Dermis microvascular lymphatic vessel endothelial cell (primary cell): ENCODE measurements around the gene SCARB1. TPM values are rescaled to one million over a fixed set of nuclear protein-coding genes. Genes with fewer than 3 reads are reported as not detected.

Experiments used
- DNase-seq, 2 donors: peaks; one replicate each; pipeline versions ENCODE4 v3.0.0 to v3.0.0-alpha.2; 2010; ENCODE audit warnings: low read depth in 2 of 2
- total RNA-seq: library from RNA; depleted of rRNA; stranded (reverse); fragments of >200 nt; gene quantifications from 2 replicates; pipeline ENCODE4 v1.2.1, GENCODE V29; 2014

The SCARB1 gene
- total RNA-seq, 1 donor from 2014 or later: 11.9 TPM

DNA sequence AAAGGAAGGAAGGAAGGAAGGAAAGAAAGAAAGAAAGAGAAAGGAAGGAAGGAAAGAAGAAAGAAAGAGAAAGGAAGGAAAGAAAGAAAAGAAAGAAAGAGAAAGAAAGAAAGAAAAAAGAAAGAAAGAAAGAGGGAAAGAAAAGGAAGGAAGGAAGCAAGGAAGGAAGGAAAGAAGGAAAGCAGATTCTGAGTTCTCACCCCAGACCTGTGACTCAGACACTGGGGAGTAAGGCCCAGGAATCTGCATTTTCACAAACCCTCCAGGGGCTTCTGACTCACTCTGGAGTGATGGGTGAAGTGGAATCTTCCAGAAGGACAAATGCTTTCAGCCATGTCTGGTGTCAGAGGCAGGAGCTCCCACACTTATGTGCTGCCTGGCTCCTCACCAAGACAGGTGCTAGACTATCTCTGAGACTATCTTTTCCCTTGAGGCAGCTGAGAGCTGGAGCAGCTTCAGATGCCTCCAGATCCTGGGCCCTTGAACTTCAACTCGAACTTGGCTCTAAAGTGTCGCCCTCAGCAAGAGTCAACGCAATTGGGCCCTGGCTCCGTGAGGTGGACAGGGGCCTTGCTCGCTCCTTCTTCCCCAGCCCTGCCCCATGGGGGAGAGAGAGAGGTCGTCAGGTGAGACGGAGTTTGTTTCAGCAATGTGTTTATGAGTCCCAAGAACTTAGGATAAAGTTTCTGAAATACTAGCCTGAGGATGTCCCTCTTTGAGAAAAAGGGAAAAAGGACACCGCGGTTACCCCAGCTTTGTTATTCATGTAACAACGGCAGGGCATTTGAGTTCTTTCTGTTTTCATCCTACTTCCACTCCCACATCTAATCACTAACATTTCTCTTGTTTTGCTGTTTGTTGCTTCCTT is 19.8 kb upstream of the SCARB1 start:
- no peak for DNase-seq

DNA sequence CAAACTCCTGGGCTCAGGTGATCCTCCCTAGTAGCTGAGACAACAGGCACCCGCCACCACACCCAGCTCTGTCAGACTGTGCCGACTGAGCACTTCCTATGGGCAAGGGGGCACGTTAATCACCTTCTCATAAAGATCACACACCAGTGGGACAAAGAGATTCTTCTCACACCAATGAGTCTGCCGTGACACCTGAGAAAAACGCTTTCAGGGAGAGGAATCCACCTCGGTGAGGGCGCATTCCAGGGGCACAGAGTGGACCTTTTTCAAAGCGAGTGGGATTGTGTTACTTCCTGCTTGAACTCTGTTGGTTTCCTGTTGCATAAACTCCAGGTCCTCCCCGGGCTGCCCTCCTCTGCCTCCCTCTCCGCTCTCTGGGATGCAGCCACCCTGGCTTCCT is 17.5 kb upstream of the SCARB1 start:
- peak in 1 of 2 donors; percentile 25 for DNase-seq

- DNase-seq: peak in 1 of 2 donors; percentile 24
Observed at GRCh38 chr12:124880335-124880734, 16.7 kb upstream of the SCARB1 start.

GRCh38 chr12:124878795-124879516 is 15.3 kb upstream of the SCARB1 start:
- DNase-seq: no peak

DNA sequence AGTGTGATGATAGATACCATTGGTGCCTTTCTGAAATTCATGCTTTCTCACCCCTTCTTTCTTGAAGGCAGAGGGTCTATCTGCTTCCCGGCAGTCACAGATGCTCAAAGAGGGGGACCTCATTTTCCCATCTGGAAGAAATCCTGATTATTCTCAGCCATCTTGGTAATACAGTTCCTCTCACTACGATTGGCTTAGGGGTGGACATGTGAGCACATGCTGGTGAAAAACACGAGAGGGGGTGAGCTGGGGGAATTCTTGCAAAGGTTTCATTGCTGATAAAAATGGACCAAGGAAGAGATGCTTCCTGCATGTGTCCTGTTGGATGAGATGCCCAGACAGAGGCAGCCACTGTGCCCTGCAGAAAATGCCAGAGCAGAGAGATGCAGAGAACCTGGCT is 13.8 kb upstream of the SCARB1 start:
- DNase-seq: no peak

DNA sequence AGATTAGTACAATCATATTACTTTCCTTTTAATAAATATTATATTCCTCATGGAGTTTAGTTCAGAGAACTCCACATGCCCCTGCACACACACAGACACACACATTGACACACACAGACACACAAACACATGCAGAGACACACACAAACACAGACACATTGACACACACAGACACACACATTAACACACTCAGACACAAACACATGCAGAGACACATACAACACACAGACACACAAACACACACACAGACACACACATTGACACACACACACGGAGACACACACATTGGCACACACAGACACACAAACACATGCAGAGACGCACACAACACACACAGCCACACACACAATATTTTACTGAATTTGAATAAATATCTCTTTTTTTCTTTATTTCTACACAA is 12.5 kb upstream of the SCARB1 start:
- DNase-seq: no peak

GRCh38 chr12:124875803-124876132 is 12.1 kb upstream of the SCARB1 start:
- DNase-seq: no peak

- DNase-seq: no peak
Observed at GRCh38 chr12:124874988-124875802, 11.5 kb upstream of the SCARB1 start.

GRCh38 chr12:124874188-124874587 is 10.5 kb upstream of the SCARB1 start:
- no peak for DNase-seq

DNA sequence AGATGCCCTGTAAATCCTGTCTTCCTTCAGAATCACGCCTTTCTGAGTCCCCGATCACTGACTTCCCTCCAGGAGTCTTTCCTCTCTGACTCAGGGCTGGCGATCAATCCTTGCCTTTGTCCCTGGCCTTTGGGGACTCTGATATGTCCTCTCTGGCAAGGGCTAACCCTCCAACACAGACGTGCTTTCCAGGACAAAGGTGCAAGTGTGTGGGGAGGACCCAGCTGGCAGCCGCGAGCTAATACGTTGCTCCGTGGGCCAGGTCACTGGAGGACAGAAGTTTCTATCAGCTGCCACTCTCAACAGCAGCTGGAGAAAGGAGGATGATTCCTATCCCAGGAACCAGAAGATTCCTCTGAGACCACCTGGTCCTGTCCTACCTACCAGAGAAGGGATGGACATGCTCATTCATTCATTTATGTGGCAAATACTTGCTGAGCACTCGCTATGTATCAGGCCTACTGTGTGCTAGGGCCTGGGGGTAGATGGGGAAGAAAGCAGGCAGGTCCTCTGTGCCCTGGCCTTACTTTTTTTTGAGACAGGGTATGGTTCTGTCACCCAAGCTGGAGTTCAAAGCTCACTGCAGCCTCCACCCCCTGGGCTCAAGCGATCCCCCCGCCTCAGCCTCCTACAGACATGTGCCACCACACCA is 8.5 kb upstream of the SCARB1 start:
- DNase-seq: no peak

- no peak for DNase-seq
Observed at GRCh38 chr12:124871297-124871696, 7.6 kb upstream of the SCARB1 start.

DNA sequence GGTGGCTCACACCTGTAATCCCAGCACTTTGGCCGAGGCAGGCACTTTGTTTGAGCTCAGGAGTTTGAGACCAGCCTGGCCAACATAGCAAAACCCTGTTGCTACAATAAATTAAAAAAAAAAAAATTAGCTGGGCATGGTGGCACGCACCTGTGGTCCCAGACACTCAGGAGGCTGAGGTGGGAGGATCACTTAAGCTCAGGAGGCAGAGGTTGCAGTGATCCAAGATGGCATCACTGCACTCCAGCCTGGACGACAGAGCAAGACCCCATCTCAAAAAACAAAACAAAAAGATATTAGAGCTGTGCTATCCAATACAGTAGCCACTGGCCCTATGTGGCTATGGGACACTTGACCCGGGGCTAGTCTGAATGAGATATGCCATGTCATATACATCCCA is 6.9 kb upstream of the SCARB1 start:
- no peak for DNase-seq

DNA sequence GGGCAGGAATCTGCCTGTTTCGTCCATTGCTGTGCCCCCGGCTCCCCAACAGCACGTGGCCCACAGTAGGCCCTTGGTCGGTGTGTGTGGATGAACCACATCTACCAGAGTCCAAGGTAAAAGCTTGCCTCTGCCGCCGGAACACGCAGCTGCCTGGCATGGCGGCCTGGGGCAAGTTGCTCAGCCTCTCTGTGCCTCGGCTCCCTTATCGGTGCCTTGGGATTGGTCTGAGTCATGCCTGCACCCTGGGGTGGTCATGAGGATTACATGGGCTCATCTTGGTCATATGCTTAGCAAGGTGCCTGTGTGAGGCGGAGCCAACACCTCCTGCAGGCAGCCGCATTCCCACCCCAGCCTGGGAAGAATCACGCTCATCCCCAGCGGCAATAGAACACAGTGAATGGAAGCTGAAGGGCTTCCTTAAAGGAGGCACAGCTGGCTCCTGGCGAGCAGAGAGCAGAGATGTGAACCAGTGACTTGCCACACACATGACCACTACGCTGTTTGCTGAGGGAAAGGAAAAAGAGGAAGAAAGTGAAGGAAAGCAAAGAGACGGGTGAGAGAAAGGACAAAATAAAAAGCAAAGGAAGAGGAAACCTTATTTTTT is 5.5 kb upstream of the SCARB1 start:
- DNase-seq: no peak

- DNase-seq: no peak
Observed at GRCh38 chr12:124868252-124869058, 4.8 kb upstream of the SCARB1 start.

DNA sequence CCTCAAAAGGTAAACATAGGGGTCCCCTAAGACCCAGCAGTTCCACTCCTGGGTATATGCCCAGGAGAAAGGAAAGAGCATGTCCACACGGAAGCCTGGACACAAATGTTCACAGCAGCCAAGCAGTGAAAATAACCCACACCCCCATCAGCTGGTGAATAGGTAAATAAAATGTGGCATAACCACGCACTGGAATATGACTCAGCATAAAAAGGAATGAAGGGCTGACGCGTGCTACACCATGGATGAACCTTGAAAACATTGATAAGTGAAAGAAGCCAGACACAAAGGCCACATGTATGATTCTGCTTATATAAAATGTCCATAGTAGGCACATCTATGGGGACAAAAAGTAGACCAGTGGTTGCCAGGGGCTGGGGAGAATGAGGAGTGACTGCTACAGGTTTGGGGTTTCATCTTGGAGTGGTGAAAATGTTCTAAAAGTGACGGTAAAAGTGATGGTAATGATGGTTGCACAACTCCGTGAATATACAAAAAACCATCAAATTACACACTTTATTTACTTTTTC is 3.8 kb upstream of the SCARB1 start:
- DNase-seq: no peak

- no peak for DNase-seq
Observed at GRCh38 chr12:124866883-124867400, 3.3 kb upstream of the SCARB1 start.

DNA sequence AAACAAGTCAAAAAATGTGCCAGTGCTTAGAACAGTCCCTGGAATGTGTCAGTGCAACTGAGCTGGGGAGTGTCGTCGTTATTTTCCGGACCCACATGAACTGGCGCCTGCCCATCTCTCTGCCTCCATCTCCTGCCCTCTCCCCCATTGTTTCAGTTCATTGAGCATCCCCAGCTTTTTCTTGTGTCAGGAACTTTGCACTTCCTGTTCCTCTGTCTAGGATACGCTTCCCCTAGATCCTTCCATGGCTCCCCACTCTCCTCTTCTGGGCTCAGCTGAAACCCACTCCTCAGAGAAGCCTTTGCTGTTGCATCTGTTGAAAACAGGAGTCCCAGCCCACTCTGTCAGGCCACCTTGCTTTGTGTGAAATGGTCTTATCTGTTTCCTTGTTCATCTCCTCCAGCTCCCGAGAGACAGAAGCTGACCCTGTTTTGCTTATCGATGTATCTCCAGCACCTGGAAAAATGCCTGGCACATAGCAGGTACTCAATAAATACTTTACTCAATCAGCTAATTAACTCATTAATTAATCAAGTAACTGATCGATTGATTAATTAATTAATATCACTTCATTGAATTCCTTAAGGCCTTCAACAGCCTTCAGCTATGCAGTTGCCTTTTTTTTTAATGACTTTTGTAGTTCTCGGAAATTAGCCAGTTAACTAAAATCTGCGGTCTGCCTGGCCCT is 2.7 kb upstream of the SCARB1 start:
- DNase-seq: no peak

DNA sequence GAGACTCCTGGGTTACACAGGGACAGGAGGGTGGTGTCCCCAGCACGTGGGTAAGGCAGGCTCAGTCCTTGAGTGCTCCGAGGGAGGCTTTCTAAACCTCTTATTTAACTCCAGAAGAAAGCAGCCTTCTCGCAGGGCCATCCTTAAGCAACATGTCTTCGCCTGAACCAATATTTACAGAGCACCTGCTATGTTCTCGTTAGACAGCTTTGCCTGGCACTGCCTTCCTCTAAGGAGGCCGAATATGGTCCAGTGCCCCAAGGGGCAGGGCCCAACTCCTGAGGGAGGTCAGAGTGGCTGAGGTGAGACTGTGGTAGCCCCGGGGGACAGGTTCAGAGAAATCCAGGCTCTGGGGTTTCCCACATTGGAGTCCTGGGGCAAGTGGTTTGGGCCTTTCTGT is 2.1 kb upstream of the SCARB1 start:
- no peak for DNase-seq

GRCh38 chr12:124864326-124864752 is 675 bp upstream of the SCARB1 start:
- DNase-seq: no peak
